HepG2 (cell line): ENCODE measurements around the gene BPIFA1. TPM values are rescaled to one million over a fixed set of nuclear protein-coding genes. Genes with fewer than 3 reads are reported as not detected.
A peak's percentile ranks its signal among the peaks of the same experiment; 100 is the strongest.

ENCODE experiments used
- ARID5B ChIP-seq: IDR thresholded peaks from 2 replicates; pipeline ENCODE4 v1.4.0; 2020; ENCODE audit warnings: mild to moderate bottlenecking, missing genetic modification reagents
- BCL6 ChIP-seq: IDR thresholded peaks from 2 replicates; pipeline ENCODE4 v1.6.1; 2016; ENCODE audit warnings: missing genetic modification reagents, missing compliant biosample characterization
- CBX2 ChIP-seq, 2 experiments: fragments of 200-600 bp in 1 of 2; sonication (generic); formaldehyde crosslinking in 1 of 2; IDR thresholded peaks; 2 replicates each; pipeline versions ENCODE4 v1.7.0 to v1.8.1; 2018 to 2022; ENCODE audit warnings: low read depth in 2 of 2, low read length in 1 of 2, mild to moderate bottlenecking in 1 of 2, missing genetic modification reagents in 1 of 2
- FOSL1 ChIP-seq: sonication (generic); formaldehyde crosslinking; IDR thresholded peaks from 2 replicates; pipeline ENCODE4 v1.9.0; 2021; ENCODE audit warnings: missing genetic modification reagents, borderline replicate concordance
- FOXP1 ChIP-seq, 2 experiments: fragments of 450-650 bp in 1 of 2; IDR thresholded peaks; 2 replicates each; pipeline ENCODE4 v1.6.1; 2017 to 2018; ENCODE audit warnings: antibody characterized with exemption in 1 of 2
- GTF3A ChIP-seq: sonication (generic); formaldehyde crosslinking; conservative IDR thresholded peaks from 2 replicates; pipeline ENCODE4 v1.4.0; 2020; ENCODE audit warnings: mild to moderate bottlenecking, missing genetic modification reagents
- HDAC2 ChIP-seq: sonication (generic); formaldehyde crosslinking; IDR thresholded peaks from 2 replicates; pipeline ENCODE4 v1.4.0; 2020; ENCODE audit warnings: missing genetic modification reagents
- HNF4A ChIP-seq: sonication (generic); formaldehyde crosslinking; IDR thresholded peaks from 2 replicates; pipeline ENCODE4 v1.4.0; 2020; ENCODE audit warnings: missing genetic modification reagents
- KAT8 ChIP-seq: IDR thresholded peaks from 2 replicates; pipeline ENCODE4 v1.6.1; 2016; ENCODE audit warnings: missing genetic modification reagents, missing compliant biosample characterization
- RBM39 ChIP-seq: fragments of 200-400 bp; formaldehyde crosslinking; IDR thresholded peaks from one replicate; pipeline ENCODE4 v1.6.1; 2018; ENCODE audit warnings: antibody characterized with exemption, mild to moderate bottlenecking, low read depth, low read length; ENCODE audit not compliant: poor library complexity, severe bottlenecking
- SAP130 ChIP-seq: IDR thresholded peaks from 2 replicates; pipeline ENCODE4 v1.6.1; 2016; ENCODE audit warnings: low read depth
- SOX13 ChIP-seq, 3 experiments: fragments of 450-650 bp in 1 of 3; sonication (generic) in 1 of 3; formaldehyde crosslinking in 1 of 3; IDR thresholded peaks in 2 of 3; conservative IDR thresholded peaks in 1 of 3; 2 replicates each; pipeline versions ENCODE4 v1.5.0 to v1.6.1; 2016 to 2020; ENCODE audit warnings: antibody characterized with exemption in 1 of 3, mild to moderate bottlenecking in 1 of 3, missing compliant biosample characterization in 1 of 3, missing genetic modification reagents in 1 of 3, moderate library complexity in 1 of 3
- TEF ChIP-seq: sonication (generic); formaldehyde crosslinking; IDR thresholded peaks from 2 replicates; pipeline ENCODE4 v1.5.0; 2020; ENCODE audit warnings: missing genetic modification reagents
- ZBTB3 ChIP-seq: sonication (generic); formaldehyde crosslinking; IDR thresholded peaks from 2 replicates; pipeline ENCODE4 v1.4.0; 2020; ENCODE audit warnings: low read depth, mild to moderate bottlenecking, moderate library complexity, missing genetic modification reagents, borderline replicate concordance
- ZBTB34 ChIP-seq: sonication (generic); formaldehyde crosslinking; IDR thresholded peaks from 2 replicates; pipeline ENCODE4 v1.8.0; 2022; ENCODE audit warnings: mild to moderate bottlenecking, missing genetic modification reagents
- ZBTB4 ChIP-seq: sonication (generic); formaldehyde crosslinking; IDR thresholded peaks from 2 replicates; pipeline ENCODE4 v1.4.0; 2020; ENCODE audit warnings: missing genetic modification reagents, mild to moderate bottlenecking, borderline replicate concordance
- ZMYM4 ChIP-seq: sonication (generic); formaldehyde crosslinking; IDR thresholded peaks from 2 replicates; pipeline ENCODE4 v1.8.1; 2023; ENCODE audit warnings: mild to moderate bottlenecking, missing genetic modification reagents
- polyA plus RNA-seq, 8 experiments: library from polyadenylated mRNA; depleted of rRNA in 3 of 8; stranded (reverse) in 7 of 8; unstranded in 1 of 8; fragments of >200 nt; fragmentation: Illumina TruSeq in 4 of 8; extraction: Trizol in 4 of 8; gene quantifications; 2 replicates each; pipeline versions ENCODE4 v1.2.1 to v1.2.3, GENCODE V29; 2011 to 2016; ENCODE audit warnings: low read depth in 4 of 8, missing spikeins in 1 of 8, mixed read lengths in 1 of 8; ENCODE audit not compliant: insufficient read depth in 1 of 8
- total RNA-seq, 5 experiments: library from RNA; depleted of rRNA; stranded (reverse); fragments of >200 nt; fragmentation: Illumina TruSeq; extraction: Trizol; gene quantifications; 2 replicates each; pipeline ENCODE4 v1.2.3, GENCODE V29; 2016; ENCODE audit warnings: low read depth in 1 of 5

The BPIFA1 gene
- total and polyA plus RNA-seq, 2 of the 13 experiments (the other 11 are each of a cell fraction or from before 2014, with no cell fraction given) = not detected

GRCh38 chr20:33272155-33272873, 36.5 kb downstream of the BPIFA1 start (continued):
- TF ChIP-seq CBX2 (IDR thresholded peaks at IDR 0.05; ENCODE audit: low read depth, low read length) (no peak), CBX2 (CRISPR knock-in tag; IDR thresholded peaks at IDR 0.05; ENCODE audit: low read depth) (no peak), ARID5B (CRISPR knock-in tag) (peak; percentile 91), HNF4A (peak; percentile 89), FOSL1 (CRISPR knock-in tag) (no peak), TEF (no peak), KAT8 (CRISPR knock-in tag) (no peak), ZBTB3 (peak; percentile 37; the same call in 1 of the 2 replicates), ZBTB4 (CRISPR knock-in tag) (no peak), HDAC2 (CRISPR knock-in tag) (peak; percentile 24; the same call in 1 of the 2 replicates), FOXP1 (IDR thresholded peaks at IDR 0.05) (no peak), FOXP1 (CRISPR knock-in tag; IDR thresholded peaks at IDR 0.05) (peak; percentile 42; the same call in 1 of the 2 replicates), ZBTB34 (CRISPR knock-in tag) (0 out of 2 replicates have a peak, but pooled peaks have one; percentile 23), SOX13 (IDR thresholded peaks at IDR 0.05) (no peak), SOX13 (CRISPR knock-in tag; conservative IDR thresholded peaks at IDR 0.05 in 1 of 2, IDR thresholded peaks at IDR 0.05 in 1 of 2) (peak in 1 of 2 experiments; percentile 56; a peak in 1 of 4 replicates), BCL6 (CRISPR knock-in tag) (peak; percentile 64), RBM39 (no peak), GTF3A (CRISPR knock-in tag) (peak; percentile 53; the same call in 1 of the 2 replicates), ZMYM4 (CRISPR knock-in tag) (peak; percentile 11; the same call in 1 of the 2 replicates), SAP130 (peak; percentile 52)
